Pancreas (tissue), 10 donors: Measurements from ENCODE around the gene TTC7B. TPM values are rescaled to one million over a fixed set of nuclear protein-coding genes. Genes with fewer than 3 reads are reported as not detected.

ENCODE experiments used
- ATAC-seq, 4 donors: fragments of 200-7000 bp; cut with Tn5 transposase; one replicate each; pipeline versions ENCODE4 v1.8.0 to v1.9.1; 2020; ENCODE audit warnings: mild to moderate bottlenecking in 4 of 4, moderate library complexity in 4 of 4
- DNase-seq, 6 donors: peaks; one replicate each; pipeline ENCODE4 v3.0.0-alpha.2; 2020
- FAIRE-seq: peaks from 2 replicates; lab custom pipeline; 2012; peaks lifted over from hg19 to GRCh38; lab: Jason Lieb, UNC
- H3K27ac ChIP-seq, 4 donors: fragments of 200-600 bp; sonication (generic); 1 replicate in 3 of 4; 2 replicates in 1 of 4; pipeline versions ENCODE4 v1.5.0 to v1.8.0; 2020
- H3K27me3 ChIP-seq, 4 donors: fragments of 200-600 bp; one replicate each; pipeline ENCODE4 v1.8.0; 2021
- H3K36me3 ChIP-seq, 3 donors: fragments of 200-600 bp; sonication (generic) in 1 of 3; one replicate each; pipeline versions ENCODE4 v1.5.0 to v1.8.0; 2020 to 2021
- H3K4me1 ChIP-seq, 3 donors: fragments of 200-600 bp; one replicate each; pipeline ENCODE4 v1.8.0; 2021
- H3K4me3 ChIP-seq, 4 donors: fragments of 200-600 bp; sonication (generic) in 2 of 4; one replicate each; pipeline versions ENCODE4 v1.5.0 to v1.8.0; 2020 to 2021
- H3K9me3 ChIP-seq, 4 donors: fragments of 200-600 bp; one replicate each; pipeline ENCODE4 v1.8.0; 2021
- WGBS, 2 donors: extraction: QIAGEN DNeasy Blood & Tissue Kit; methylation state at CpG; one replicate each; pipeline ENCODE4 v1.1.7; 2013; 5-methylcytosine and 5-hydroxymethylcytosine counted together
- intact Hi-C, 3 donors: fragments of 100-400 bp; cut with DNase I; formaldehyde crosslinking; loops; one replicate each; pipeline versions ENCODE4 v1.11.1 to v1.14.2; 2022
- polyA plus RNA-seq, 2 donors: library from polyadenylated mRNA; stranded (reverse); fragments of 200-250 nt; gene quantifications; one replicate each; pipeline ENCODE4 v1.2.3, GENCODE V29; 2013
- total RNA-seq, 6 donors: library from RNA; stranded (reverse); fragmentation: NEBNext Ultra II Directional in 4 of 6; extraction: Animal tissue kit (Norgen Biotek cat#: 25700) in 4 of 6; gene quantifications; one replicate each; pipeline versions ENCODE4 v1.2.1 to v1.2.4, GENCODE V29; 2021 to 2023
- TF ChIP-seq, protein P1 (sequence below), 4 donors: fragments of 200-600 bp; sonication (generic) in 3 of 4; IDR thresholded peaks; one replicate each; pipeline versions ENCODE4 v1.5.0 to v1.8.0; 2021; ENCODE audit warnings: antibody characterized with exemption in 4 of 4
- donor health status: healthy with polysubstance abuse.
- donor health status: DM: no; HTN: no; CAD: no; lungs with moderate emphysema.
- donor health status: DM: no; HTN: no; CAD: no.
- donor health status: control.
- donor health status: control.
- donor health status: Bipolar disorder and iron deficiency.
- donor health status: DM: yes; HTN: yes; CAD: no.
- donor health status: DM: no; HTN: no; CAD: no.
- donor health status: DM: no; HTN: no; CAD: no.
- donor health status: DM: yes; HTN: yes; CAD: no.

The TTC7B gene
- total and polyA plus RNA-seq, 8 donors, result 8.9 to 39.6 (median 29.6) TPM

DNA sequence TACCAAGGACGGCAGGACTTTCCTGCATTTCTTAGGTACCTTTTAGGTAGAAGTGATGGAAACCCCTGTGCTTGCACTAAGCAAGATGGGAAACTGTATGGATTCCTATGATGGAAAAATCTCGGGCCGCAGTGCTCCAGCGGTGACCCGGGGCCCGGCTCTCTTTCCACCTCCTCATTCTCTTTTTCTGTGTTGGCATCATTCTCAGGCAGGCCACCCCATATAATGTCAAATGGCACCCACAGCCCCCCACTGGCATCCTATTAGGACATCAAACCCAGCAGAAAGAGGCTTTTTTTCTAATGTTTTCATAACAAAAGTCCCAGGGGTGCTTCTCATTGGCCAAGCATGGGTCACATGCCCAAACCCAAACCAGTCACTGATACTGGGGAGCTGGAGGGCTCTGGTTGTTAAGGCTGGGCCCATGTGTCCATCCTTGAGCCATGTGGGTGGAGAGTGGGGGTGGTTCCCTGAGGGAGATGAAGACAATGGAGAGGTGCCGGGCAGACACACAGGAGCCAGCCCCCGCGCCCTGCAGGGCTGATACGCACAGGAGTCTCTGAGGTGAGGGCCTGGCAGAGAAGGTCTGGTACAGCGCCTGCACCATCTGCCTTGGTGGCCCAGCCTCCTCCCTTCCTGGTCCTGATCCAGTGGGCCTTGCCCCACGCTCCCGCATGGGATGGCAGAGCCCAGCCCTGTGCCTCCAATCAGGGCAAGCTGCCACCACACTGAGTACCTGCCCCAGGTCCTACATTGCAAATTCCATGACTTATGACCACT lies 277.3 kb downstream of the TTC7B start:
- intact Hi-C loops, result no loop called here
- H3K27ac ChIP-seq, result no peak overlapping the region
- FAIRE-seq (no peak), ATAC-seq (no peak), DNase-seq (no peak)
- H3K36me3 ChIP-seq, result no peaks in the 10 kb centered on the region
- no peaks in the 10 kb centered on the region for H3K9me3 ChIP-seq
- no peaks in the 10 kb centered on the region for H3K4me1 ChIP-seq
- TF ChIP-seq, protein P1, sequence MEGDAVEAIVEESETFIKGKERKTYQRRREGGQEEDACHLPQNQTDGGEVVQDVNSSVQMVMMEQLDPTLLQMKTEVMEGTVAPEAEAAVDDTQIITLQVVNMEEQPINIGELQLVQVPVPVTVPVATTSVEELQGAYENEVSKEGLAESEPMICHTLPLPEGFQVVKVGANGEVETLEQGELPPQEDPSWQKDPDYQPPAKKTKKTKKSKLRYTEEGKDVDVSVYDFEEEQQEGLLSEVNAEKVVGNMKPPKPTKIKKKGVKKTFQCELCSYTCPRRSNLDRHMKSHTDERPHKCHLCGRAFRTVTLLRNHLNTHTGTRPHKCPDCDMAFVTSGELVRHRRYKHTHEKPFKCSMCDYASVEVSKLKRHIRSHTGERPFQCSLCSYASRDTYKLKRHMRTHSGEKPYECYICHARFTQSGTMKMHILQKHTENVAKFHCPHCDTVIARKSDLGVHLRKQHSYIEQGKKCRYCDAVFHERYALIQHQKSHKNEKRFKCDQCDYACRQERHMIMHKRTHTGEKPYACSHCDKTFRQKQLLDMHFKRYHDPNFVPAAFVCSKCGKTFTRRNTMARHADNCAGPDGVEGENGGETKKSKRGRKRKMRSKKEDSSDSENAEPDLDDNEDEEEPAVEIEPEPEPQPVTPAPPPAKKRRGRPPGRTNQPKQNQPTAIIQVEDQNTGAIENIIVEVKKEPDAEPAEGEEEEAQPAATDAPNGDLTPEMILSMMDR (IDR thresholded peaks at IDR 0.05), result no peak
- no peak overlapping the region for H3K4me3 ChIP-seq
- no peaks in the 10 kb centered on the region for H3K27me3 ChIP-seq
- WGBS, 2 donors, result 98 to 100% methylated on average over 13 of the region's 13 CpGs

DNA sequence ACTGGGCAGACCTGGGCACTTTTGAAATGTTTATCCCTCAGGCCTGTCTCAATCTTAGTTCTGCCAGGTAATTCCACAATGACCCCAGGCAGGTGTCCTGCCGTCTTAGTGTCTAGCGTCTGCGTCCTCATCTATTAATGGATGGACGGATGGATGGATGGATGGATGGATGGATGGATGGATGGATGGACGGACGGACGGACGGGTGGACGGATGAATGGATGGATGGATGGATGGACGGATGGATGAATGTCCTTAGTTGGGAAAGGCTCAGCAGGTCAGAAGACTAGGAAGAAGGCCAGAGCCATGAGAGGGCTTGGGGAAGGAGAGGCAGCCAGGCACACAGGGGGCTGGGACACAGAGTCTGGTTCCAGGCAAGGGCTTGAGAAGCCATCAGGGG lies 278.1 kb downstream of the TTC7B start:
- H3K36me3 ChIP-seq, result no peaks in the 10 kb centered on the region
- intact Hi-C loops, result no loop called here
- DNase-seq (no peak), ATAC-seq (no peak), FAIRE-seq (no peak)
- no peaks in the 10 kb centered on the region for H3K27me3 ChIP-seq
- H3K9me3 ChIP-seq, result no peaks in the 10 kb centered on the region
- H3K4me1 ChIP-seq, result no peaks in the 10 kb centered on the region
- H3K4me3 ChIP-seq, result no peak overlapping the region
- TF ChIP-seq, protein P1 (IDR thresholded peaks at IDR 0.05), result no peak
- 84 to 94% methylated on average over 10 of the region's 10 CpGs for WGBS, 2 donors
- no peak overlapping the region for H3K27ac ChIP-seq

DNA sequence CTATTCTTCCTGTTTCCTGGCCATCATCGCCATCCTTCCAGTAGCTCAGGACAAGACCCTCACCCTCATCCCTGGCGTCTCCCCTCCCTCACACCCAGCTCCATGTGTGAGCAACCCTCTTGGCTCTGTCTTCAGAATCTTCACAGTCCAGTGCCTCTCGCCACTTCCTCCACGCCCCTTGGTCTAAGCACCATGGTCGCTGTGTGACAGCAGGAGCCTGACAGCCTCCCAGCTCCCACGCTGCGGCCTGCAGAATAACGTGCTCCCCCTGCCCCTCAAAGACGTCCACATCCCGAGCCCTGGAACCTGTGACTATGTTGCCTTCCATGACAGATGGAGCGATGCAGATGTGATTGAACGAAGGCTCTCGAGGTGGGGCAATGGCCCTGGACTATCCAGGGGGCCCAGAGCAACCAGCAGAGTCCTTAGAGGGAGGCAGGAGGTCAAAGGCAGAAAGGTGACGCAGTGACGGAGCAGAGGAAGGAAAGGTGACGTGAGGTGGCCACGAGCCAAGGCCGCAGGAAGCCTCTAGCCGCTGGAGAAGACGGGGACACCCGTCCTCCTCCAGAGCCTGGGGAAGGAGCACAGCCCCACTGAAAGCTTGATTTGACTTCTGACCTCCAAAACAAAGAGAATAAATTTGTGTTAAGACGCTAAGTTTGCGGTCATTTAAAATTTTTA lies 279.6 kb downstream of the TTC7B start:
- no peaks in the 10 kb centered on the region for H3K9me3 ChIP-seq
- 85 to 88% methylated on average over 23 of the region's 23 CpGs for WGBS, 2 donors
- no peaks in the 10 kb centered on the region for H3K36me3 ChIP-seq
- intact Hi-C loops, result no loop called here
- TF ChIP-seq, protein P1 (IDR thresholded peaks at IDR 0.05), result no peak
- FAIRE-seq (no peak), DNase-seq (peak in 1 of 6 donors; percentile 40), ATAC-seq (no peak)
- H3K4me3 ChIP-seq, result no peak overlapping the region
- no peak overlapping the region for H3K27ac ChIP-seq
- H3K4me1 ChIP-seq, result no peaks in the 10 kb centered on the region
- H3K27me3 ChIP-seq, result no peaks in the 10 kb centered on the region

DNA sequence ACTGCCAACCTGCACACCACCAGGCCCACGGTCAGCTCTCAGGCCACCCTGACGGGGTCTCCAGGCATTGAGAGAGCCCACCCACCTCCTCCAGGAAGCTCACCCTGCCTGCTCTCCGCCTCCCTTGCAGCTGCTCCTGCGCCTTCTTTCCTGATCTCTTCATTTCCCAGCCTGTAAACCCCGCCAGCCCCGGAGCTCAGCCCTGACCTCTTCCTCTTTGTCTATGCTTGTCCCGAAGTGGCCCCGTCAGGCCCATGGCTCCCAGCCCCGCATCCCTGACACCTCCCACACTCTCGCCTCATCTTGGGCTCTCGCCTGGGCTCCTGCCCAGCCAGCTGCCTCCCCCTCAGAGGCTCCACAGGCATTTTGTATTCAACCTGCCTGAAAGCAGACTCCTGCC lies 280.1 kb downstream of the TTC7B start:
- Histone ChIP-seq H3K27me3 (no peaks in the 10 kb centered on the region), H3K4me3 (no peak overlapping the region), H3K36me3 (no peaks in the 10 kb centered on the region), H3K9me3 (no peaks in the 10 kb centered on the region), H3K27ac (no peak overlapping the region), H3K4me1 (no peaks in the 10 kb centered on the region)
- intact Hi-C loops, result no loop called here
- WGBS, 2 donors, result 89 to 91% methylated on average over 11 of the region's 11 CpGs
- FAIRE-seq (no peak), DNase-seq (peak in 1 of 6 donors; percentile 56), ATAC-seq (no peak)
- TF ChIP-seq, protein P1 (IDR thresholded peaks at IDR 0.05), result no peak
